Measurements from ENCODE around the gene NFIC. TPM values are rescaled to one million over a fixed set of nuclear protein-coding genes. Genes with fewer than 3 reads are reported as not detected.

Gene NFIC
- total RNA-seq, 4 donors from 2014 or later, result 125 to 285 (median 155) TPM

DNA sequence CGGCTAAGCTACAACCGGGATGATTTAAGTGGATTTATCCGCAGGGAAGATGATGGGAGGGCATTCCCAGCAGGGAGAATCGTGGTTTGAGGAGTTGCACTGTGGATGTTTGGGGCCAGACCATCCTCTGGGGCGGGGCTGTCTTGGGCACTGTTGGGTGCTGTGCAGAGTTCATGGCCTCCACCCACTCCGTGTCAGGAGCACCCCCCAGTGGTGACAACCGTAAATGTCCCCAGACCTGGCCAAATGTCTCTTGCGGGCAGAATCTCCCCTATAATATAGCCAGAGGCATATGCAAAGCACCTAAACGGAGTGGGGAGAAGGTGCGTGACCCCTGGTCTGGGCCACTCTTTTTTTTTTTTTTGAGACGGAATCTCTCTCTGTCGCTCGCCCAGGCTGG lies 73.7 kb downstream of the NFIC start:
- H3K27me3 ChIP-seq, result no peaks in the 10 kb centered on the region
- no peak overlapping the region for H3K4me3 ChIP-seq
- peaks cover 0 to 91% of the 10 kb centered on the region in 2 donors for H3K36me3 ChIP-seq
- peaks cover 0 to 64% (median 28%) of the 10 kb centered on the region in 3 donors for H3K4me1 ChIP-seq
- TF ChIP-seq POLR2AphosphoS5 (IDR thresholded peaks at IDR 0.05) (no peak), POLR2A (IDR thresholded peaks at IDR 0.05) (no peak), CTCF (IDR thresholded peaks at IDR 0.05) (peak in 2 of 4 experiments; percentile 37 to 58), EP300 (IDR thresholded peaks at IDR 0.05) (no peak)
- H3K9me3 ChIP-seq, result no peaks in the 10 kb centered on the region
- no peak for ATAC-seq
- WGBS, 2 donors (ENCODE audit: low coverage in 1 of 2), result 20 to 61% methylated on average over 1 to 11 of the region's 13 CpGs
- peak overlapping the region in 3 of 4 donors; percentile 64 to 82 (median 64) for H3K27ac ChIP-seq

GRCh38 chr19:3441089-3441985 lies 75.0 kb downstream of the NFIC start:
- Histone ChIP-seq H3K27ac (peak overlapping the region in 3 of 4 donors; percentile 64 to 82 (median 74)), H3K27me3 (no peaks in the 10 kb centered on the region), H3K4me3 (no peak overlapping the region), H3K36me3 (peaks cover 0 to 92% of the 10 kb centered on the region in 2 donors), H3K9me3 (no peaks in the 10 kb centered on the region), H3K4me1 (peaks cover 0 to 67% (median 29%) of the 10 kb centered on the region in 3 donors)
- WGBS, 2 donors (ENCODE audit: low coverage in 1 of 2), result 77 to 87% methylated on average over 7 of the region's 25 CpGs
- no peak for TF ChIP-seq POLR2A (IDR thresholded peaks at IDR 0.05)
- no peak for TF ChIP-seq POLR2AphosphoS5 (IDR thresholded peaks at IDR 0.05)
- TF ChIP-seq CTCF (IDR thresholded peaks at IDR 0.05), result no peak
- no peak for TF ChIP-seq EP300 (IDR thresholded peaks at IDR 0.05)
- ATAC-seq, result no peak

- Histone ChIP-seq H3K4me3 (no peak overlapping the region), H3K36me3 (peaks cover 0 to 92% of the 10 kb centered on the region in 2 donors), H3K27me3 (no peaks in the 10 kb centered on the region), H3K27ac (peak overlapping the region in 3 of 4 donors; percentile 64 to 82 (median 74)), H3K9me3 (no peaks in the 10 kb centered on the region), H3K4me1 (peaks cover 0 to 72% (median 29%) of the 10 kb centered on the region in 3 donors)
- no peak for ATAC-seq
- 71 to 75% methylated on average over 4 to 8 of the region's 14 CpGs for WGBS, 2 donors (ENCODE audit: low coverage in 1 of 2)
- TF ChIP-seq POLR2AphosphoS5 (IDR thresholded peaks at IDR 0.05), result no peak
- TF ChIP-seq POLR2A (IDR thresholded peaks at IDR 0.05), result no peak
- no peak for TF ChIP-seq EP300 (IDR thresholded peaks at IDR 0.05)
- TF ChIP-seq CTCF (IDR thresholded peaks at IDR 0.05), result no peak
Observed at GRCh38 chr19:3441986-3442329, 75.6 kb downstream of the NFIC start.

DNA sequence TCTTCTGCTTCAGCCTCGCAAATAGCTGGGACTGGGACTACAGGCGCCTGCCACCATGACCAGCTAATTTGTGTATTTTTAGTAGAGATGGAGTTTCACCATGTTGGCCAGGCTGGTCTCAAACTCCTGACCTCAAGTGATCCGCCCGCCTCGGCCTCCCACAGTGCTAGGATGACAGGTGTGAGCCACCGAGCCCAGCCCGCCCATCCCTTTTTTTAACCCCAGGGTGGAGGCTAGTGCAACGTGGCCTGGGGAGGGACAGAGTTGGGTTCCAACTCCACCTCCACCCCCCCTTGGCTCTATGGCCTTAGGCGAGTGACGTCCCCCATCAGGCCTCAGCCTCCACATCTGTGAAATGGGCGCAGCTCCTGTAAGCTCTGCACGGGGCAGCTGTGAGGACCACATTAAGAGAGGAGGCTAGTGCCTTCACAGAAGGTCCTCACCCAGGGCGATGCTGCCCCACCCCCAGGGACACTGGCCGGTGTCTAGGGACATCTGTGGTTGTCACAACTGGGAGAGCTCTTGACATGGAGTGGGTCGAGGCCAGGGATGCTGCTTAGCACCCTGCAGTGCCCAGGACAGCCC lies 76.2 kb downstream of the NFIC start:
- Histone ChIP-seq H3K27me3 (no peaks in the 10 kb centered on the region), H3K27ac (peak overlapping the region in 3 of 4 donors; percentile 64 to 82 (median 68)), H3K9me3 (no peaks in the 10 kb centered on the region), H3K36me3 (peaks cover 0 to 92% of the 10 kb centered on the region in 2 donors), H3K4me1 (peaks cover 0 to 72% (median 29%) of the 10 kb centered on the region in 3 donors), H3K4me3 (no peak overlapping the region)
- no peak for TF ChIP-seq POLR2AphosphoS5 (IDR thresholded peaks at IDR 0.05)
- TF ChIP-seq POLR2A (IDR thresholded peaks at IDR 0.05), result no peak
- no peak for TF ChIP-seq CTCF (IDR thresholded peaks at IDR 0.05)
- TF ChIP-seq EP300 (IDR thresholded peaks at IDR 0.05), result no peak
- WGBS, 2 donors (ENCODE audit: low coverage in 1 of 2), result no CpG with 5 or more reads among the region's 15 CpGs
- no peak for ATAC-seq

All from gastroesophageal sphincter (tissue), 4 donors.